GM10266 (cell line): ENCODE measurements around the gene UBE2S.
"Not testable (repeated sequence)": the region's sequence is repeated elsewhere in the genome, so short reads cannot be mapped to it uniquely, and the experiment has no call there.

ENCODE experiments used
- DNase-seq: peaks from one replicate; pipeline ENCODE4 v3.0.0; 2012; ENCODE audit errors: extremely low spot score
- CTCF ChIP-seq: IDR thresholded peaks from 2 replicates; pipeline ENCODE4 v1.5.1; 2012; ENCODE audit warnings: mild to moderate bottlenecking, low read depth; ENCODE audit not compliant: control insufficient read depth, insufficient read depth; ENCODE audit errors: missing control alignments

UBE2S gene

GRCh38 chr19:55407550-55407799 is at the start of gene UBE2S:
TSS of gene UBE2S (minus strand) at chr19:55407788. CDS start at chr19:55407589, 199 bp downstream.
- DNase-seq = not testable (repeated sequence)

DNA sequence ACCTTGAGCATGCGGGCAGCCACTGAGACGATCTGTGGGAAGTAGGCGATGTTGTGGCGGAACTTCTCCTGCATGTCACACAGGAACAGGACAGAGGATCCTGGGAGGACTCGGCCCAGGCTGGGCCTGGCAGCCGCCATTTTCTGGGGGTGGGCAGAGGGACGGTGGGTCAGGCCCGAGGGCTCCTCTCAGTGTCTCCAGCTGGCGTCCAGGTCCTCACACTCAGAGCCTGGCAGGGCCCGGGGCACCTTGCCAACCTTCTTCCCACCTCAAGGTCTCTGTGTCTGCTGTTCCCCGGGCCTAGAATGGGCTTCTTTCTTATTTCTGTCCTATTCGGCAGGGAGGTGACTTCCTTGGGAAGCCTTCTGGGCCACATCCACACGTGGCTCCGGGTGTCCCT is 48.8 kb upstream of the UBE2S start:
- DNase-seq = no peak
- no peak for TF ChIP-seq CTCF

DNA sequence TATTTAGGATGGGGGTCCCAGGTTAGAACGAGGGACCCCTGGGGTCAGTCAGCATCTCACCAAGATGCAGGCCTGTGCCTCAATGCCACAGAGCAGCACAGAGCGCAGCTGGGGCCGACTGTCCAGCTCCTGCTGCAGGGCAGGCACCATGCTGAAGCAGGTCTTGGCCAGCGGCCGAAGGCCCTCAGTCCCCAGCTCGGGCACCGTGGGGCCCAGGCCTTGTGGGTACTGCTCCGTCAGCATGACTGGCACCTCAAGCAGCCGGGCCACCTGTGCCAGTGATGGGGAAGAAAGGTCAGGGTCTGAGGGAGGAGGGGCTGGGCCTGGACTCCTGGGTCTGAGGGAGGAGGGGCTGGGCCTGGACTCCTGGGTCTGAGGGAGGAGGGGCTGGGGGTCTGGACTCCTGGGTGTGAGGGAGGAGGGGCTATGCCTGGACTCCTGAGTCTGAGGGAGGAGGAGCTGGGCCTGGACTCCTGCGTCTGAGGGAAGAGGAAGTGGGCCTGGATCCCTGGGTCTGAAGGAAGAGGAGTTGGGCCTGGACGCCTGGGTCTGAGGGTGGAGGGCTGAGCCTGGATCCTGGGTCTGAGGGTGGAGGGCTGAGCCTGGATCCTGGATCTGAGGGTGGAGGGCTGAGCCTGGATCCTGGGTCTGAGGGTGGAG is 48.1 kb upstream of the UBE2S start:
- DNase-seq = no peak
- no peak for TF ChIP-seq CTCF

- peak; percentile 75 for DNase-seq
Observed at GRCh38 chr19:55454787-55455243, 47.2 kb upstream of the UBE2S start.

DNA sequence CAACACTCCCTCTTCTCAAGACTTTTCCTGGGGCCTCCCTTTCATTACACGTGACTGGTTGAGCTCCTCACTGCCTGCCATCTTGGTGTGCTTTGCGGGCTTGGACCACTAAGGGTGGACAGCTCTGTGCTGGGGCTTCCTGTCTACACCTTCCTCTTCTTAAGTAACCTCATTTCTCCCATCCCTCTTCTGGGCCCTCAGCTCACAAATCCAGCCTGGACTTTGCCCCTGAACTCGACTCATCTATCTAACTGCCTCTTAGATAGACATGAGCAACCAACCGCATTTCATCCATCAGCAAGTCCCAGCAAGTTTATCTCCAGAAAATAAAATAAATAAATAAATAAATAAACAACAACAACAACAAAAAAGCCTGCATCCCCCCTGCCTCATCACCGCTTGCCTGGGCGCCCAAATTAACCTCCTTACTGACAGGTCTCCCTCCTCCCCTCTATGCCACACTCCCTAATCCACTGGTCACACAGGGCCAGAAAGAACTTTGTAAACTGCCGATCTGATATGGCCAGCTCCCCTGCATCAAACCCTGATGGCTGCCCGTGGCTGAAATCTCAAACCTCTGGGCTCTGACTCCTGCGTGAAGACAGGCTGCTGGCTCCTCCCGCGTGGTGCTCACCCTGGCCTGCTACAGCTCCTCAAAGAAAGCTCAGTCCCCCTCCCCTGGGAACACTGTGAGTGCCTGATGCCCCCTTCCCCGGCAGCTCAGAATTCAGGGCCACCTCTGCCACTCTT is 46.1 kb upstream of the UBE2S start:
- DNase-seq = no peak
- no peak for TF ChIP-seq CTCF

More at GRCh38 chr19:55454787-55455243, 47.2 kb upstream of the UBE2S start:
- peak; percentile 70 for TF ChIP-seq CTCF

GRCh38 chr19:55452749-55453346 is 45.3 kb upstream of the UBE2S start:
- no peak for DNase-seq

More at GRCh38 chr19:55452749-55453346, 45.3 kb upstream of the UBE2S start:
- no peak for TF ChIP-seq CTCF
